Activated CD4-positive, alpha-beta T cell treated with anti-CD3 and anti-CD28 coated beads, Interleukin-2, Interleukin-4, amounts not matched to agents 100 ng/mL and 50 ng/mL, durations not matched to agents 16 hours and 8 hours (primary cell): ENCODE measurements around the gene LPA.
A peak's percentile ranks its signal among the peaks of the same experiment; 100 is the strongest.
"Not testable (repeated sequence)": the region's sequence is repeated elsewhere in the genome, so short reads cannot be mapped to it uniquely, and the experiment has no call there.

Source experiments
- DNase-seq: peaks from one replicate; pipeline ENCODE4 v3.0.0-alpha.2; 2020; ENCODE audit warnings: low spot score

LPA gene

GRCh38 chr6:160661216-160661615, 2.9 kb downstream of the LPA start:
- DNase-seq = no peak

GRCh38 chr6:160659562-160659961, 4.5 kb downstream of the LPA start:
- DNase-seq = no peak

DNA sequence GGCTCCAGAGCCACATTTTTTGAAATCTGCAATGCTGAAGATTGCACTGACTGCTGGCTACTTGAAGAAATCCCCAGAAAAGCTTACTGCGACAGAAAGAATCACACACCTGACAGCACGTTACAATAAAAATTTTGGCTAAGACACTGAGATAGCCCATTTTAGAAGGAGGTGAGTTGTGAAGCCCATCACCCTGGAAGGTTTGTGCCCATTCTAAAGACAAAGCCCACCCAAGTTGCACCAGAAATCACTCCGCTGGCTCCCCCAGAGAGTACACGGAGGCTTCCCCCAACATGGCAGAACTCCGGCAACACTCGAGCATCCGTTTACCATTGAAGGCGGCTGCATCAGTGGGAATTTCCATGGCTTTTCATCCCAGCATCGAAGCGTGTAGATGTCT, 29.4 kb downstream of the LPA start:
- no peak for DNase-seq

DNA sequence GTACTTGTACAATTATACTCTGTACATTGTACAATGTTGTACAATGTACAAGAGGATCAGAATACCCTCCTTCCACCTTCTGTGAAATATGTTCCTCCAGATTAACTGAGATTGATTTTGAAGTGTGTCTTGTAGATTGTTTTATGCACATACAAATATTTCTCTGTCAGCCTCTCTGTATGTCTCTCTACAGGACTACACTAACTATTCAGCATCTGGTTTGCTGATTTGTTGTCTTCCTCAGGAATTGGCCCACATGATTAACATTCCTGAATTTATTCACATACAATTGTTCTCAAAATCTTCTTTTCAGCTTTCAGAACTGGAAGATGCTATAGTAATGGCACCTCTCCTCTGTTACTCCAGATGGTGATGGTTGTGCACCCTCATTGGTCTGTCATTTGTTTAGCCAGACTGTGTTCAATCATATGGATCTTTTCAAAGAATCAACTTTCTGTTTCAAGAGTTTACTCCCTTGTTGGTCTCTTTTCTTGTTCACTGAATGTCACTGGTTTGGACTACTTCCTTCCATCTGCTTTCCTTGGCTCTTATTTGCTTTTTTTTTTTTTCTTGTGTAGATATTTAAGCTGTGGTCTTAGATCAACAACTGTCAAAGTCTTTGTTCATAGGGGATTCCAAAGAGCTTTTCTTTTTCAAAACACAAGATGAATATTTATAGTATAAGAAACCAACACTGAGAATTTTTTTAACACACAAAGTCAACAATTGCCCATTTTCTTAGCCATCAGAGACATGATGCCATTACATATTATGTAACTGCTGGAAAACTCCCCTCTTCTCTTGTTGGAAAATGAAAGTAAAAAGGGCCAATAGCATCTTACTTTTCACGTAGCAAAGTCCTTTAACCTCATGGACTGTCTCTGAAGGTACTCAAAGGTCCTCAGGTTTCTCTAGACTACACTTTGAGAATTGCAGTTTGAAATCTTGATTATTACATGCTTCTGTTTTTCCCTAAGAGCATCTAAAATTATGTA, 67.9 kb downstream of the LPA start:
- no peak for DNase-seq

GRCh38 chr6:160595297-160595696, 68.8 kb downstream of the LPA start:
- DNase-seq = not testable (repeated sequence)

GRCh38 chr6:160586374-160586773, 77.7 kb downstream of the LPA start:
- DNase-seq = no peak

- DNase-seq = no peak
Measured at GRCh38 chr6:160583794-160584193, 80.3 kb downstream of the LPA start.

DNA sequence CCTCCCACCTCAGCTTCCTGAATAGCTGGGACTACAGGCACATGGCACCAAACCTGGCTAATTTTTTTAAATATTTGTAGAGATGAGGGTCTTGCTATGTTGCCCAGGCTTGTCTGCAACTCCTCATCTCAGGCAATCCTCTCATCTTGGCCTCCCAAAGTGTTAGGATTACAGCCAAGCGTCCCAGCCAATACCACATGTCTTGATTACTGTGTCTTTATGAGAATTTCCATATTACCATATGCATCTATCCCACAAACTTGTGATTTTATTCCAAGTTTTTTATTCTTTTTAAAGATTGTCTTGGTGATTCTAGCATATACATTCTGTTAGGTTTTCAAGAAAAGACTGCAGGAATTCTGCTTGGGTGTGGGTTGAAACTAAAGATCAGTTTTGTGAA, 82.7 kb downstream of the LPA start:
- no peak for DNase-seq

DNA sequence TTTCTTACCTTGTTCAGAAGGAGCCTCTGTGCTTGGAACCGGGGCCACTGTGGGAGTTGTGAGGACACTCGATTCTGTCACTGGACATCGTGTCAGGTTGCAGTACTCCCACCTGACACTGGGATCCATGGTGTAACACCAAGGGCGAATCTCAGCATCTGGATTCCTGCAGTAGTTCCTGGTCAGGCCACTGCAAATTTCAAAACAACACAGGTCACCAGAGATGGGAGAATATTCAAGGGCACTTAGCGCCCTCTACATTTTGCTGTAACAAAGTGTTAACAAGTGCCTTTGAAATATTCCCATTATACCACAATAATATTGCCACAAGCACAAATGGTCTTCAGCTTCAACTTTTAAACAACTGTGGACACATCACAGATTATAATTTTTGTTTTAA, 85.6 kb downstream of the LPA start:
- DNase-seq = not testable (repeated sequence)

- no peak for DNase-seq
Measured at GRCh38 chr6:160573943-160574342, 90.1 kb downstream of the LPA start.

DNA sequence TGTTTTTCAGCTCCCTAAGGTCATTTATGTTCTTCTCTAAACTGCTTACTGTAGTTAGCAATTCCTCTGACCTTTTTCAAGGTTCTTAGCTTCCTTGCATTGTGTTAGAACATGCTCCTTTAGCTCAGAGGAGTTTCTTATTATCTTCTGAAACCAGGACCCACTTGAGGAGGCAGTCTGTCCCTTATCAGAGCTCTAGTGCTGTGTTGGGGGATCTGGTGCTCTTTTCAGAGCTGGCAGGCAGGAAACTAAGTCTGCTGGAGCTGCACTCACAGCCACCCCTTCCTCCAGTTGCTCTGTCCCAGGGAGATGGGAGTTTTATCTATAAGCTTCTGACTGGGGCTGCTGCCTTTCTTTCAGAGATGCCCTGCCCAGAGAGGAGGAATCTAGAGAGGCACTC, 92.9 kb downstream of the LPA start:
- not testable (repeated sequence) for DNase-seq

- no peak for DNase-seq
Measured at GRCh38 chr6:160544802-160545201, 119.3 kb downstream of the LPA start.

GRCh38 chr6:160535270-160535669, 128.8 kb downstream of the LPA start:
- no peak for DNase-seq

- peak; percentile 49 for DNase-seq
Measured at GRCh38 chr6:160534050-160534696, 129.9 kb downstream of the LPA start.

DNA sequence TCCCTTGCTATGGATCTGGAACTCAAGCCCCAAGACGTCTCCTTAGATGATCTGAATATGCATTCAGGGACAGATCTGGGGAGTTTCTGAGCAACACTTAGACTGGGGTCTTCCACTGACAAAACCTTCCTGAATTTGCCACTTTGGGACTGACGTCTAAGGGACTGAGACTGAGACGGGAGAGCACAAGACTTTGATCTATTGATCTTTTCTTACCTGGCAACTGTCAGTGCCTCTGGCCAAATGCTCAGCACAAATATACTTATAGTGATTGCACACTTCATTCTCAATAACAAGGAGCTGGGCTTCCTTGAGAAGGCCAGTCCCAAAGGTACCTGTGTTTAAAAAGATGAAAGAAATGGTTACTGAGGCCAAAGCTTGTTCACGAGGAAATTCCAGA, 131.8 kb downstream of the LPA start:
- DNase-seq = no peak

- no peak for DNase-seq
Measured at GRCh38 chr6:160531826-160532225, 132.2 kb downstream of the LPA start.

- DNase-seq = not testable (repeated sequence)
Measured at GRCh38 chr6:160529524-160529923, 134.6 kb downstream of the LPA start.

DNA sequence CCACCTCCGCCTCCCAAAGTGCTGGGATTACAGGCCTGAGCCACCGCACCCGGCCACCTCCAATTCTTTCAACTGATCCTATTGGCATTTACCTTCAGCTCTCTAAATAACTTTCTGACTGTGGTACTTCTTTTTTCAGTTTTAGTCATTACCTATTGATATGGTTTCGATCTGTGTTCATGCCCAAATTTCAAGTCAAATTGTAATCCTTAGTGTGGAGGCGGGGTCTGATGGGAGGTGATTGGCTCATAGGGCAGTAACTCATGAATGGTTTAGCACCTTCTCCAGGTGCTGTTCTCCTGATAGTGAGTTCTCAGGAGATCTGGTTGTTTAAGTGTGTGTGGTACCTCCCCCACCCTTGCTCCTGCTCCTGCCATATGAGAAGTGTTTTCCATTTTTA, 140.9 kb downstream of the LPA start:
- peak; percentile 60 for DNase-seq

DNA sequence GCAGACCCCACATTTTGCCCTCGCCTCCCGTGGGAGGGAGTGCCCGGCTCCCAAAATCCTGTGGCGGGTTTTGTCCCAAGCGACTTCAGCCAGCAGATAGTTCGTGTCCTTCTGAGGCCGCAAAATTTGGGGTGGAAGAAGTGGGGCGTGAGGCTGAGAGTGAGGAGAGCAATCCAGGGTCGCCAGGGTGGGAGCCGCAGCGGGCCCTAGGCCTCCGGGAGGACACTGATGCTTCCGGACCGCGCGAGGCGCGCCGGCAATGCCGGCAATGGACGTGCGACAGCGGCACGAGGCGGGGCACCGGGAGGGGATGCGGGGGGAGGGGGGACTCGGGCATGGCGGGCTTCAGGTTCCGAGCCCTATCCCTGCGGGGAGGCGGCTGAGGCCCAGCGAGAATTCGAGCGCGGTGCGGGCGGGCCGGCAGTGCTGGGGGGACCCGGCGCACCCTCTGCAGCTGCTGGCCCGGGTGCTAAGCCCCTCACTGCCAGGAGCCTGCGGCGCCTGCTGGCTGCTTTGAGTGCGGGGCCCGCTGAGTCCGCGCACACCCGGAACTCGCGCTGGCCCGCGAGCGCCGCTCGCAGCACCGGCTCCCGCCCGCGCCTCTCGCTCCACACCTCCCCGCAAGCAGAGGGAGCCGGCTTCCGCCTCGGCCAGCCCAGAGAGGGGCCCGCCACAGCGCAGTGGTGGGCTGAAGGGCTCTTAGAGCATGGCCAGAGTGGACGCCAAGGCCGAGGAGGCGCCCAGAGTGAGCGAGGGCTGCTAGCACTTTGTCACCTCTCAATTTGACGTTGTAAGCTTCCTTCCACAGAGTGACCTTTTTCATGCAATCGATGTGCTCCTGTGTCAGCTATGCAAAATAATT, 143.8 kb downstream of the LPA start:
- peak; percentile 7 for DNase-seq

DNA sequence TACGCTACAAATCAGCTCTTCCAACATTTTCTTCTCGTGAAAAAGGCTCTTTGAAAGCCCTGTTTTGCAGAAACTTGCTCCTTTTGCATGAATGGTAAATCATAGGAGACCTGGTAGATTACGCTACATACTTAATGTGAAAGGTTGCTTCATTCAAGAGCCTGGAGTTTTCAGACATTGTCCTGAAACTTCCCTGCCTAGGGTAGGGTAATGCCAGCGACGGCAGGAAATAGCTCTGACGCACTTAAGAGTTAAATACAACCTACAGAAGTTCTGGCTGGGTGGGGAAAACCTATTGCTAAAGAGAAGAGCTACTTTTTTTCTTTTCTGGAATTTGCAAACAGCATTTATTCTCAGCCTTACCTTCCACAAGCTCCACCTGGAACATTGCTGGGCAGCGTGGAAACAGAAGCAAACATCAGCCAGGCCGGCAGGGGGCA, 144.5 kb downstream of the LPA start:
- DNase-seq = peak; percentile 73

DNA sequence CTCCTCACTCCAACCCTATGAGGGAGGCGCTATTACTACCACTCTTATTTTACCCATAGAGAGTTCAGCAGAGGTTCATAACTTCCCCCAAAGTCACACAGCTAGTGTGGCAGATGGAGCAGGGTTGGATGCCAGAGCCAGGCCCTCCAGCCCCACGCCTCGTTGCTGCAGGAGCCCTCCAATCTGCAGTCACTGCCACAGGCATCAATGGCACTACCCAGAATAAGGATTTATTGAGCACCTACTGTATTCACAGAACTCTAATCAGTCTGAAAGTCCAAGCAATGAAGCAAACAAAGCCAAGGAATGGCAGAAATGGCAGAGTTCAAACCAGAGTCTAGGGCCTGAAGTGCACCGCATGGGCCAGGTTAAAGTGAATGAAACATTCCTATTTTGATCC, 144.9 kb downstream of the LPA start:
- DNase-seq = no peak

- DNase-seq = no peak
Measured at GRCh38 chr6:160513836-160514235, 150.2 kb downstream of the LPA start.
